ENCODE results near the gene CFAP206.

GRCh38 chr6:87501809-87502572 is 94.2 kb downstream of the CFAP206 start:
- TF ChIP-seq, protein P1, sequence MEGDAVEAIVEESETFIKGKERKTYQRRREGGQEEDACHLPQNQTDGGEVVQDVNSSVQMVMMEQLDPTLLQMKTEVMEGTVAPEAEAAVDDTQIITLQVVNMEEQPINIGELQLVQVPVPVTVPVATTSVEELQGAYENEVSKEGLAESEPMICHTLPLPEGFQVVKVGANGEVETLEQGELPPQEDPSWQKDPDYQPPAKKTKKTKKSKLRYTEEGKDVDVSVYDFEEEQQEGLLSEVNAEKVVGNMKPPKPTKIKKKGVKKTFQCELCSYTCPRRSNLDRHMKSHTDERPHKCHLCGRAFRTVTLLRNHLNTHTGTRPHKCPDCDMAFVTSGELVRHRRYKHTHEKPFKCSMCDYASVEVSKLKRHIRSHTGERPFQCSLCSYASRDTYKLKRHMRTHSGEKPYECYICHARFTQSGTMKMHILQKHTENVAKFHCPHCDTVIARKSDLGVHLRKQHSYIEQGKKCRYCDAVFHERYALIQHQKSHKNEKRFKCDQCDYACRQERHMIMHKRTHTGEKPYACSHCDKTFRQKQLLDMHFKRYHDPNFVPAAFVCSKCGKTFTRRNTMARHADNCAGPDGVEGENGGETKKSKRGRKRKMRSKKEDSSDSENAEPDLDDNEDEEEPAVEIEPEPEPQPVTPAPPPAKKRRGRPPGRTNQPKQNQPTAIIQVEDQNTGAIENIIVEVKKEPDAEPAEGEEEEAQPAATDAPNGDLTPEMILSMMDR (IDR thresholded peaks at IDR 0.05): no peak
- TF ChIP-seq POLR2A (IDR thresholded peaks at IDR 0.05) (no peak), POLR2AphosphoS5 (IDR thresholded peaks at IDR 0.05) (no peak)
